Lower leg skin (tissue), 3 donors: ENCODE results near the gene KCTD16.

Source experiments
- CTCF ChIP-seq, 3 donors: fragments of 450-650 bp; IDR thresholded peaks; one replicate each; pipeline ENCODE4 v1.5.1; 2016; ENCODE audit warnings: antibody characterized with exemption in 3 of 3, mild to moderate bottlenecking in 3 of 3, moderate library complexity in 2 of 3
- POLR2A ChIP-seq, 2 donors: fragments of 450-650 bp; IDR thresholded peaks; one replicate each; pipeline ENCODE4 v1.6.1; 2016 to 2017; ENCODE audit warnings: antibody characterized with exemption in 2 of 2, mild to moderate bottlenecking in 1 of 2, moderate library complexity in 1 of 2

GRCh38 chr5:144134194-144134826 lies 36.4 kb upstream of the KCTD16 start:
- no peak for TF ChIP-seq CTCF (IDR thresholded peaks at IDR 0.05)
- TF ChIP-seq POLR2A (IDR thresholded peaks at IDR 0.05): no peak
